Activated gamma-delta T cell treated with anti-CD3 and anti-CD28 coated beads, Interleukin-2, amount 50 U/mL, for 16 hours (primary cell): ENCODE results near the gene HOXD1.

Experiments used
- DNase-seq: peaks from one replicate; pipeline ENCODE4 v3.0.0-alpha.2; 2020; ENCODE audit warnings: low read depth

HOXD1 gene

GRCh38 chr2:176187899-176188773, at the start of gene HOXD1:
HOXD1 (plus strand) TSS chr2:176188668; CDS start chr2:176188802, 134 bp downstream.
- no peak for DNase-seq

- DNase-seq: no peak
Measured at GRCh38 chr2:176138923-176139660, 49.4 kb upstream of the HOXD1 start.

- no peak for DNase-seq
Measured at GRCh38 chr2:176139661-176140512, 48.6 kb upstream of the HOXD1 start.

- peak; percentile 19 for DNase-seq
Measured at GRCh38 chr2:176140513-176141317, 47.8 kb upstream of the HOXD1 start.

- no peak for DNase-seq
Measured at GRCh38 chr2:176142281-176142680, 46.2 kb upstream of the HOXD1 start.

- no peak for DNase-seq
Measured at GRCh38 chr2:176145085-176145969, 43.1 kb upstream of the HOXD1 start.

DNA sequence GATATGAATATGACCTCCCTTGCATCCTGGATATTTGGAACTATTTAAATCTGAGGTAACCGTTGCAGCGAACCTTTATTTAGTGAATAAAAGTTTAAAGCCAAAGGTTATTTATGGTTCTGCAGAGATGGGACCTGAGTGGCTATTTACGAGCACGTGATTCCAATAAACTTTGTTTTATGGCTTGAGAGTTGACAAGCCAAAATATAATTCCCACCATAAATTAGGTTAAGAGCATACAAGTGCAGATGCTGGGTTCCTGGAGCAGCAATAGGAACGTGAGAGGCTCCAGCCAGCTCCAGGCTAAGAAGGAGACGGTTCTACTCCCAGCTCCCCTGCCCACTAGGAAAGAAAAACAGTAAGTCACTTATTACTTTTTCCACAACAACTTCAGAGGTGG, 42.4 kb upstream of the HOXD1 start:
- no peak for DNase-seq

- DNase-seq: no peak
Measured at GRCh38 chr2:176146645-176147044, 41.8 kb upstream of the HOXD1 start.

DNA sequence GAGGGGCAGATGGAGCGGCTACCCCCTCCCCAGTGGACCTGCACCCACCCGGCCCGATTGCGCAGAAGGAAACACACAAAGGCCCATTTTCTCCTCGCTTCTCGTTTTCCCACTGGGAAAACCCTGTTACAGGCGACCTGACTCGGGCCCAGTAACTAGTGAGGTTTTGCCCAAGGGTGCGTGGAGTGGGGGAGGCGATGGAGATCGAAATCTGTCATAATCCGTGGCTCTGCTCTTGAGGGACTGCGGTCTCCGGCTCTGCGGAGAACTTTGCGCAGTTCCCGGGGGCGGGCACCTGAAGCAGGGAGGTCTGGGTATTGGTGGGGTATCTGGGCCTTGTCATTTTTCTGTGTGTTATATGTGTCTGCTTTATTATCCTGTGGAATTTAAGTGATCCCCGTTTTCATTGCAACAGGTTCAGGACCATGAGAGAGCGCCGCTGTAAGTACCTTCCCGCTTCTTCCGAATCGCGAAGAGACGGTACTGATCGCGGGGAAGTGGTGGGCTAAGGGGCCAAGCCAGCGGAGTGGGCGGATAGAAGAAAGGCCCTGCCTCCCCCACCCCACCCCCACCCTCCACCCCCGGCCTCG, 41.2 kb upstream of the HOXD1 start:
- no peak for DNase-seq

GRCh38 chr2:176147800-176148496, 40.5 kb upstream of the HOXD1 start:
- no peak for DNase-seq

GRCh38 chr2:176148751-176149421, 39.6 kb upstream of the HOXD1 start:
- DNase-seq: no peak

GRCh38 chr2:176149481-176149938, 39.0 kb upstream of the HOXD1 start:
- no peak for DNase-seq

GRCh38 chr2:176149939-176150583, 38.4 kb upstream of the HOXD1 start:
- no peak for DNase-seq

- DNase-seq: no peak
Measured at GRCh38 chr2:176150584-176151441, 37.7 kb upstream of the HOXD1 start.

GRCh38 chr2:176151442-176152287, 36.8 kb upstream of the HOXD1 start, which contains the start of gene HOXD4:
HOXD4 (plus strand) TSS chr2:176151550; CDS start chr2:176151634, 84 bp downstream.
- DNase-seq: no peak
